GM12878 (cell line): Measurements from ENCODE around the gene CDK5RAP3. TPM values are rescaled to one million over a fixed set of nuclear protein-coding genes. Genes with fewer than 3 reads are reported as not detected.

Source experiments
- ATAC-seq: fragments of 200-7000 bp; cut with Tn5 transposase; 3 replicates; pipeline ENCODE4 v1.9.1; 2020; ENCODE audit warnings: mild to moderate bottlenecking, moderate library complexity
- BruUV-seq: library from RNA; stranded (reverse); fragments of 400-500 nt; replicated peaks from 2 replicates; lab custom pipeline; 2021; lab: Mats Ljungman, UMichigan
- CTCF ChIA-PET: fragments of 300-600 bp; sonication (Branson Sonifier 250); formaldehyde crosslinking; extraction: SDS; loops from one replicate; lab custom pipeline; 2021; ENCODE audit warnings: inconsistent platforms; lab: Yijun Ruan, JAX
- POLR2A ChIA-PET: fragments of 350-600 bp; formaldehyde crosslinking; extraction: SDS; loops from one replicate; lab custom pipeline; 2021; ENCODE audit warnings: inconsistent platforms; lab: Charles Lee
- RAD21 ChIA-PET: fragments of 300-600 bp; sonication (Branson Sonifier 250); formaldehyde crosslinking; loops from one replicate; lab custom pipeline; 2023; ENCODE audit warnings: antibody characterized with exemption; ENCODE audit not compliant: unreplicated experiment; lab: Charles Lee
- SMC1A ChIA-PET: fragments of 300-600 bp; sonication (Branson Sonifier 250); formaldehyde crosslinking; loops from one replicate; lab custom pipeline; 2023; ENCODE audit not compliant: unreplicated experiment, uncharacterized antibody; lab: Charles Lee
- DNase-seq: peaks from one replicate; pipeline ENCODE4 v3.0.0-alpha.2; 2011; ENCODE audit warnings: low read depth, low spot score
- FAIRE-seq: peaks from 3 replicates; lab custom pipeline; 2011; peaks lifted over from hg19 to GRCh38; lab: Jason Lieb, UNC
- H2AFZ ChIP-seq: 2 replicates; pipeline ENCODE4 v1.6.0; 2011; ENCODE audit warnings: low read depth, low read length, control low read depth; ENCODE audit not compliant: control insufficient read depth
- H3K27ac ChIP-seq: 2 replicates; pipeline ENCODE4 v1.5.1; 2011; ENCODE audit warnings: control low read depth; ENCODE audit not compliant: control insufficient read depth, insufficient read depth
- H3K27me3 ChIP-seq, 2 experiments: replicated peaks in 1 of 2; 2 replicates each; pipeline versions ENCODE4 v1.6.0 to v1.6.1; 2011; ENCODE audit warnings: low read length in 1 of 2; ENCODE audit not compliant: control insufficient read depth in 2 of 2, insufficient read depth in 2 of 2
- H3K36me3 ChIP-seq, 2 experiments: 2 replicates each; pipeline ENCODE4 v1.5.1; 2011; ENCODE audit warnings: low read length in 1 of 2; ENCODE audit not compliant: control insufficient read depth in 2 of 2, insufficient read depth in 2 of 2
- H3K4me1 ChIP-seq: 2 replicates; pipeline ENCODE4 v1.6.1; 2011; ENCODE audit warnings: mild to moderate bottlenecking, low read length, moderate library complexity, mixed read lengths; ENCODE audit not compliant: control insufficient read depth, insufficient read depth
- H3K4me2 ChIP-seq: 2 replicates; pipeline ENCODE4 v1.6.0; 2011; ENCODE audit warnings: control low read depth; ENCODE audit not compliant: control insufficient read depth, insufficient read depth
- H3K4me3 ChIP-seq: fragments of 200-600 bp; sonication (generic); 2 replicates; pipeline ENCODE4 v1.5.1; 2016
- H3K79me2 ChIP-seq: 2 replicates; pipeline ENCODE4 v1.6.0; 2011; ENCODE audit warnings: low read length; ENCODE audit not compliant: control insufficient read depth, insufficient read depth
- H3K9ac ChIP-seq: 2 replicates; pipeline ENCODE4 v1.8.0; 2011; ENCODE audit warnings: low read length, control low read depth, mixed read lengths; ENCODE audit not compliant: control insufficient read depth, insufficient read depth
- H3K9me3 ChIP-seq: replicated peaks from 3 replicates; pipeline ENCODE4 v1.5.1; 2011; ENCODE audit warnings: mild to moderate bottlenecking, low read length; ENCODE audit not compliant: control insufficient read depth, insufficient read depth
- H4K20me1 ChIP-seq: 2 replicates; pipeline ENCODE4 v1.6.0; 2011; ENCODE audit not compliant: control insufficient read depth, insufficient read depth
- BHLHE40 ChIP-seq, 2 experiments: fragments of 450-650 bp in 1 of 2; IDR thresholded peaks; 2 replicates each; pipeline ENCODE4 v1.6.1; 2011 to 2017; ENCODE audit warnings: low read depth in 2 of 2, borderline replicate concordance in 1 of 2, improper control_type of control experiment in 1 of 2, low read length in 1 of 2, mild to moderate bottlenecking in 1 of 2
- CBFB ChIP-seq: IDR thresholded peaks from 2 replicates; pipeline ENCODE4 v1.6.1; 2016; ENCODE audit warnings: antibody characterized with exemption, low read depth
- CBX3 ChIP-seq: fragments of 200-600 bp; sonication (generic); IDR thresholded peaks from 2 replicates; pipeline ENCODE4 v1.6.1; 2016; ENCODE audit warnings: low read depth, borderline replicate concordance
- CEBPB ChIP-seq, 2 experiments: fragments of 150-350 bp in 1 of 2; IDR thresholded peaks; 2 replicates each; pipeline ENCODE4 v1.6.1; 2012 to 2014; ENCODE audit warnings: low read depth in 2 of 2, low read length in 2 of 2, borderline replicate concordance in 1 of 2, inconsistent platforms in 1 of 2
- CHD1 ChIP-seq: IDR thresholded peaks from 2 replicates; pipeline ENCODE4 v1.6.1; 2012; ENCODE audit warnings: low read depth, low read length, improper control_type of control experiment
- CREB1 ChIP-seq: IDR thresholded peaks from 2 replicates; pipeline ENCODE4 v1.6.1; 2012; ENCODE audit warnings: low read depth, mild to moderate bottlenecking, inconsistent platforms
- CTCF ChIP-seq, 3 experiments: IDR thresholded peaks in 2 of 3; conservative IDR thresholded peaks in 1 of 3; 2 replicates each; pipeline ENCODE4 v1.5.1; 2011; ENCODE audit warnings: low read depth in 3 of 3, low read length in 3 of 3, mild to moderate bottlenecking in 3 of 3, control low read depth in 2 of 3, moderate library complexity in 2 of 3, inconsistent platforms in 1 of 3, mixed read lengths in 1 of 3; ENCODE audit not compliant: control insufficient read depth in 2 of 3, insufficient read depth in 1 of 3; ENCODE audit errors: extremely low read depth in 1 of 3
- DPF2 ChIP-seq: fragments of 450-650 bp; IDR thresholded peaks from 2 replicates; pipeline ENCODE4 v1.6.1; 2017; ENCODE audit warnings: mild to moderate bottlenecking
- EZH2 ChIP-seq: IDR thresholded peaks from 2 replicates; pipeline ENCODE4 v1.6.1; 2012; ENCODE audit warnings: low read depth, mild to moderate bottlenecking, control low read depth, inconsistent platforms, low read length, borderline replicate concordance; ENCODE audit not compliant: control insufficient read depth
- IRF5 ChIP-seq: fragments of 450-650 bp; IDR thresholded peaks from 2 replicates; pipeline ENCODE4 v1.6.1; 2017; ENCODE audit warnings: borderline replicate concordance
- NR2C2 ChIP-seq: IDR thresholded peaks from 2 replicates; pipeline ENCODE4 v1.6.1; 2011; ENCODE audit warnings: borderline replicate concordance, low read depth; ENCODE audit not compliant: control insufficient read depth, insufficient read length
- POLR2AphosphoS5 ChIP-seq: IDR thresholded peaks from 2 replicates; pipeline ENCODE4 v1.6.1; 2011; ENCODE audit warnings: mild to moderate bottlenecking, low read length, inconsistent platforms
- SP1 ChIP-seq: IDR thresholded peaks from one replicate; pipeline ENCODE4 v1.6.1; 2011; ENCODE audit warnings: low read depth, low read length
- SREBF1 ChIP-seq: IDR thresholded peaks from 2 replicates; pipeline ENCODE4 v1.6.1; 2012; ENCODE audit warnings: mild to moderate bottlenecking, low read length
- ZNF592 ChIP-seq: fragments of 450-650 bp; IDR thresholded peaks from 2 replicates; pipeline ENCODE4 v1.6.1; 2017; ENCODE audit warnings: mild to moderate bottlenecking, moderate library complexity
- WGBS: methylation state at CpG from one replicate; pipeline ENCODE4 v1.1.6; 2016; ENCODE audit warnings: low lambda C conversion rate; ENCODE audit not compliant: insufficient replicate concordance, insufficient coverage; ENCODE audit errors: missing lambda C conversion rate; 5-methylcytosine and 5-hydroxymethylcytosine counted together
- in situ Hi-C: fragments of 300-500 bp; cut with MboI; formaldehyde crosslinking; loops from 9 replicates; pipeline ENCODE4 v1.14.3; 2018; ENCODE audit warnings: mixed read lengths
- intact Hi-C: fragments of 100-400 bp; cut with micrococcal nuclease; formaldehyde crosslinking; loops from one replicate; pipeline ENCODE4 v1.14.2; 2022; ENCODE audit not compliant: unreplicated experiment
- polyA plus RNA-seq, 11 experiments: library from polyadenylated mRNA; depleted of rRNA in 4 of 11; unstranded in 6 of 11; stranded (reverse) in 5 of 11; fragments of >200 nt; fragmentation: Nextera tagmentation in 4 of 11; fragmentation: Illumina TruSeq in 1 of 11; extraction: Ambion mirVana in 4 of 11; extraction: Trizol in 1 of 11; gene quantifications; 1 replicate in 1 of 11; 2 replicates in 10 of 11; pipeline versions ENCODE4 v1.2.1 to v1.2.3, GENCODE V29; 2011 to 2016; ENCODE audit warnings: inconsistent platforms in 2 of 11, missing spikeins in 2 of 11, low read depth in 1 of 11
- total RNA-seq, 4 experiments: library from RNA; depleted of rRNA in 3 of 4; stranded (reverse); fragments of >200 nt in 3 of 4; fragmentation: Illumina TruSeq in 1 of 4; extraction: Trizol in 1 of 4; gene quantifications; 2 replicates each; pipeline versions ENCODE4 v1.2.1 to v1.2.3, GENCODE V29; 2013 to 2021

Gene CDK5RAP3
- total and polyA plus RNA-seq, 10 of the 15 experiments (the other 5 are each of a cell fraction or from before 2014, with no cell fraction given): 69.4 to 237 (median 160) TPM

- no peaks in the 10 kb centered on the region for H3K9me3 ChIP-seq
- SMC1A ChIA-PET: interaction anchor here (0.6 to 3.0 kb wide), 4 partner anchors 13 to 475 kb away, joined by 3 to 13 read pairs (median 4); no protein-coding TSS in a partner anchor
- 88% methylated on average over 16 of the region's 17 CpGs for WGBS
- H3K4me1 ChIP-seq: peaks cover 13% of the 10 kb centered on the region
- H2AFZ ChIP-seq: no peak overlapping the region
- in situ Hi-C loops (no loop called here), intact Hi-C loops (no loop called here)
- no peak overlapping the region for H3K27ac ChIP-seq
- H3K4me2 ChIP-seq: no peak overlapping the region
- no peak for ATAC-seq
- RAD21 ChIA-PET: interaction anchor here (1.8 kb wide), 1 partner anchor 30 kb away, joined by 5 read pairs; no protein-coding TSS in a partner anchor
- CTCF ChIA-PET: interaction anchor here (0.7 to 2.3 kb wide), 6 partner anchors 9 to 63 kb away, joined by 3 to 12 read pairs (median 4); partner anchors contain the start of gene CDK5RAP3
- no peak for TF ChIP-seq EZH2
- no peak for TF ChIP-seq POLR2AphosphoS5
- no peak for TF ChIP-seq IRF5
- no peak for TF ChIP-seq DPF2
- TF ChIP-seq BHLHE40 (IDR thresholded peaks at IDR 0.05; ENCODE audit: borderline replicate concordance in 1 of 2, low read depth in 2 of 2, low read length in 1 of 2): no peak
- no peak for TF ChIP-seq CREB1
- no peak for TF ChIP-seq SP1
- TF ChIP-seq CTCF (IDR thresholded peaks at IDR 0.05 in 2 of 3, conservative IDR thresholded peaks at IDR 0.05 in 1 of 3; ENCODE audit: control insufficient read depth in 2 of 3, extremely low read depth in 1 of 3, insufficient read depth in 1 of 3, low read depth in 3 of 3, low read length in 3 of 3): no peak
- TF ChIP-seq CHD1: no peak
- TF ChIP-seq SREBF1: no peak
- no peak for TF ChIP-seq CBX3
- TF ChIP-seq CBFB: no peak
- TF ChIP-seq ZNF592: no peak
- no peak for TF ChIP-seq CEBPB (IDR thresholded peaks at IDR 0.05; ENCODE audit: borderline replicate concordance in 1 of 2, low read depth in 2 of 2, low read length in 2 of 2)
- TF ChIP-seq NR2C2: no peak
- TF ChIP-seq, all 136 proteins: peak for 0
- Histone ChIP-seq H4K20me1 (no peaks in the 10 kb centered on the region), H3K27me3 (no peaks in the 10 kb centered on the region), H3K79me2 (no peaks in the 10 kb centered on the region), H3K9ac (no peak overlapping the region), H3K36me3 (peaks cover 4 to 6% of the 10 kb centered on the region in 2 experiments; a peak in 3 of 4 replicates), H3K4me3 (no peak overlapping the region)
- no peak for FAIRE-seq
- no TSS peak for BruUV-seq
- POLR2A ChIA-PET: no interaction called here
- no peak for DNase-seq
These were observed 16.4 kb downstream of the CDK5RAP3 start for GRCh38 chr17:47987240-47987835.
